GM19455 (cell line): ENCODE results near the gene PRKAR1A.
"Not testable (repeated sequence)": the region's sequence is repeated elsewhere in the genome, so short reads cannot be mapped to it uniquely, and the experiment has no call there.

Source experiments
- ATAC-seq: cut with Tn5 transposase; IDR thresholded peaks from one replicate; pipeline ENCODE4 v1.9.1; 2021; ENCODE audit not compliant: unreplicated experiment

PRKAR1A gene

GRCh38 chr17:68511254-68511670 lies 968 bp upstream of the PRKAR1A start:
- ATAC-seq = no peak

DNA sequence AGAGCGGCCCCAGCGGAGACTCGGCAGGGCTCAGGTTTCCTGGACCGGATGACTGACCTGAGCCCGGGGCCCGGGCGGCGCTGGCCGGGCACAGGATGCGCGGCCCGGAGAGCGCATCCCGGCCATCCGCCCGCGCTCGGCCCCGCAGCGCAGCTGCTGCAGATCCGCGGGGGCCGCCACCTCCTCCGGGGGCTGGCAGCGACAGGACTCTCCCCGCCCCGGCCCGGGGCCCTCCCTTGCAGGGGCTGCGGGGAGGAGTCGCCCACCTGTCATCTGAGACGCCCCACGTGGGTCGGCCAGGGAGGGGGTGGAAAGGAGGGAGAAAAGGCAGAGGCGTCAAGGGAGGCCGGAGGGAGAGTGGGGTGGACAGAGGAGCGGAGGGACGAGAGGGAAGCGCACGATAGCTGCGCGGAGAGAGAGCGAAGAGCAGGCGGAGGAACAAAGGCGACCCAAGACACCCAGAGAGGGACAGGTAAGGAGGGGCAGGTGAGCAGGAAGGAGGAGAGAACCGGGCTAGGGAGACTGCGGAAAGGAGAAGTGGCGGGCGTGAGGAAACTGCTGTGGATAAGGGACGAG lies 471 bp upstream of the PRKAR1A start:
- peak; percentile 42 for ATAC-seq

DNA sequence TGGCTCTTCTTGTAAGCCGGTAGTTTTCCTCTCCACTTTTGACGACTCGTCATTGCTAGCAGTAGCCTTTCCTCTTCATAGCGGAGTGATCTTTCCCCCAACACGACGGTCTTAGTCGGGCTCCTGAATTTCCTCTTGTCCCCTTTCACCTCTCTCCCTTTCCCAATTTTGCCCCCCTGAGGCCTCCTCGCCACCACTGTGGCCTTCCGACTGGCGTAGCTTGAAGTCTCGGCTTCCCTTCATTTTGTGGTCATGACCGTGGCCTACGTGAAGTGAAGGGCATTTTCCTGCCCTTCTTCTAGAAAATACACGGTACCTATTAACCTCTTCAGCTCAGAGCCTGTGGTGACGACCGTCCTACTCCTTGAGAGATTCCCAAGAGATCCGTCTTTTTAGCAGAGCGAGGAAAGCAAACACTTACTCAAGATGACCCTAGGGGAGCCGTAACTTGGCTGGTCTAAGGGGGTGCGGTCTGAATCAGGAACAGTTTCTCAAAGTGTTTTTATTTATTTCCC lies 787 bp downstream of the PRKAR1A start:
- no peak for ATAC-seq

GRCh38 chr17:68513932-68514331 lies 1.7 kb downstream of the PRKAR1A start:
- ATAC-seq = no peak

DNA sequence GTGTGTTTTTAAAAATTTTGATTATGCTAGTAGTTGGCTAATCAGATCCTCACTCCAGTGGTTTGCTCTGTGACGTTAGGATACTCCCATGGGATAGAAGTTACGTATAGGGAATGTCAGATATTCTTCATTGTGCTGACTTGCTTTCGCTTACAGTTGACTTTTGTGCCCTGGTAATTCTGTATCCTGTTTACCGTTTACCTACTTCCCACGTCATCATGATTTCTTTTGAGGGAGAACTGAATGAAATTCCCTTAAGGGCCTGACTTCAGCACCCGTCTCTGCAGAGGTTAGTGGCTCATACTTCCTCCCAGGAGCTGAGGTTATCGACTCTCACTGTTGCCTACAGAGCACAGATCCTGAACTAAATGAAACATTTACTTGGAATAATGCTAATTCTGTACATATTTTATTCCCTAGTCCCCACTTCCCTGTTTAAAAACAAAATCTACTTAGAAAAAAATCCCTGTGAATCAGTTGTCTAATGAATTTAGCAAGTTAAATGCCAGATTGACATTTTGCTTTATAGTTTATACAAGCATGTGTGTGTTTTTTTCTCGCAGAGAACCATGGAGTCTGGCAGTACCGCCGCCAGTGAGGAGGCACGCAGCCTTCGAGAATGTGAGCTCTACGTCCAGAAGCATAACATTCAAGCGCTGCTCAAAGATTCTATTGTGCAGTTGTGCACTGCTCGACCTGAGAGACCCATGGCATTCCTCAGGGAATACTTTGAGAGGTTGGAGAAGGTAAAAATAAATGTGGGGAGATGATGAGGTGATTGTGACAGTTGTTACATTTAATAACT lies 2.8 kb downstream of the PRKAR1A start:
- no peak for ATAC-seq

DNA sequence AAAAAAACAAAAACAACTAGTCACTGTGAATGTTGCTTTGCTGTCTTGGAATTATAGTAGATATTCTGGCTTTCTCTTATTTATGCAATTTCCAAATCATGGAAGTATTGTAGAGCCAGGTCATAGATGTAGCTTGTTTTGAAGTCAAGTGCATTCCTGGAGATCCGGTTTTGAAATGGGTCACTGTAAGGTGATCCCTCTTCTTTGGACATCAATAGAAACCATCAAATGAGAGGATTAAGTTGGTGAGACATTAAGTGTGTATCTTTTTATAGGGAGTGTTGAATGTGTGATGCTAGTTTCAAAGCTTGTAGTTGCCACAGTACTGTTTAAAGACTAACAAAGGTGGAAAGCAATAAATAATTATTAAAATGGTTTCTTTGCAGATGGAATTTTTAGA lies 4.5 kb downstream of the PRKAR1A start:
- ATAC-seq = no peak

DNA sequence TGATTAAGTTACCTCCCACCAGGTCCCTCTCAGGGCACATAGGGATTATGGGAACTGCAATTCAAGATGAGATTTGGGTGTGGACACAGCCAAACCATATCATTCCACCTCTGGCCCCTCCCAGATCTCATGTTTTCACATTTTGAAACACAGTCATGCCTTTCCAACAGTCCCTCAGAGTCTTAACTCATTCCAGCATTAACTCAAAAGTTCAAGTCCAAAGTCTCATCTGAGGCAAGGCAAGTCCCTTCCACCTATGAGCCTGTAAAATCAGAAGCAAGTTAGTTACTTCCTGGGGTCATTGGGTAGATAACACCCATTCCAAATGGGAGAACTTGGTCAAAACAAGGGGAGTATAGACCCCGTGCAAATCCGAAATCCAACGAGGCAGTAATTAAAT lies 5.4 kb downstream of the PRKAR1A start:
- ATAC-seq = not testable (repeated sequence)

GRCh38 chr17:68518063-68518815 lies 6.0 kb downstream of the PRKAR1A start:
- no peak for ATAC-seq

GRCh38 chr17:68519051-68519450 lies 6.8 kb downstream of the PRKAR1A start:
- ATAC-seq = not testable (repeated sequence)

GRCh38 chr17:68519911-68520310 lies 7.7 kb downstream of the PRKAR1A start:
- ATAC-seq = no peak

DNA sequence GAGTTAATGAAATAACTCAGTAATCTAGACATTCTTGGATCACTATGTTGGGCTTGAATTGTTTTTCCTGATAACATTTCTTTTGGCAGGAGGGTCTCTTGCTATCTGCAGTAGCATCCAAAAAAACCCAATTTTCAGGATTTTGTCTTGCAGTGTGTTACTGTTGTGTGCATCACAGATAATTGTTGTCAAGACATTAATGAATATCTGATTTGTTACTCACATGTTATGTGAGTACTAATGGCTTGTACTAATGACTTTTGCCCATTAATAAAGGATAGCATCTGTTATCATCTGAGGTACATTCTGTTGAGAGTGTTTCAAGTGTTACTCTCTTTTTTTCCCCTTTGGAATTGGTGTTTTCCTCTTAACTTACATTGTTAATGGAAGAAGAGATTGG lies 10.0 kb downstream of the PRKAR1A start:
- no peak for ATAC-seq

GRCh38 chr17:68526548-68526947 lies 14.3 kb downstream of the PRKAR1A start:
- no peak for ATAC-seq

- ATAC-seq = no peak
Measured at GRCh38 chr17:68527314-68527713, 15.1 kb downstream of the PRKAR1A start.

GRCh38 chr17:68531252-68531651 lies 19.0 kb downstream of the PRKAR1A start:
- no peak for ATAC-seq

- no peak for ATAC-seq
Measured at GRCh38 chr17:68532826-68533225, 20.6 kb downstream of the PRKAR1A start.

GRCh38 chr17:68533887-68534694 lies 21.9 kb downstream of the PRKAR1A start:
- no peak for ATAC-seq

DNA sequence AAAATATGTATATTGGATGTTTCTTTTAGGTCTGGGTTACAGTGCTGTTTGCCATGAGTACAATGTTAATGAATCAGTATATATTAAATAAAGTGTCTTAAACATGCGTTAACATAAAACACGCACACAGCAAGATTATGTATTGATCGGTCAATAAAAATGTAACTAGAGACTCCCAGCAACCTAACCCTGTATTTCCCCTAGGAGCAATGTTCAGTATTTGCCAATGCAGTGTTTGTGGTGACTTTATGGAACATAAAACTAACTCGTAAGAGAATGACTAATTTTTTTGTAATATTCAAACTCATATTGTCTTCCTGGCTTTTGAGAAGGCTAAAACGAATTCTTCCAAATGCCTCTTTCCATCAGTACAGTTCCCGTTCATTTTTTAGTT lies 22.5 kb downstream of the PRKAR1A start:
- ATAC-seq = no peak

- ATAC-seq = no peak
Measured at GRCh38 chr17:68535922-68536321, 23.7 kb downstream of the PRKAR1A start.

DNA sequence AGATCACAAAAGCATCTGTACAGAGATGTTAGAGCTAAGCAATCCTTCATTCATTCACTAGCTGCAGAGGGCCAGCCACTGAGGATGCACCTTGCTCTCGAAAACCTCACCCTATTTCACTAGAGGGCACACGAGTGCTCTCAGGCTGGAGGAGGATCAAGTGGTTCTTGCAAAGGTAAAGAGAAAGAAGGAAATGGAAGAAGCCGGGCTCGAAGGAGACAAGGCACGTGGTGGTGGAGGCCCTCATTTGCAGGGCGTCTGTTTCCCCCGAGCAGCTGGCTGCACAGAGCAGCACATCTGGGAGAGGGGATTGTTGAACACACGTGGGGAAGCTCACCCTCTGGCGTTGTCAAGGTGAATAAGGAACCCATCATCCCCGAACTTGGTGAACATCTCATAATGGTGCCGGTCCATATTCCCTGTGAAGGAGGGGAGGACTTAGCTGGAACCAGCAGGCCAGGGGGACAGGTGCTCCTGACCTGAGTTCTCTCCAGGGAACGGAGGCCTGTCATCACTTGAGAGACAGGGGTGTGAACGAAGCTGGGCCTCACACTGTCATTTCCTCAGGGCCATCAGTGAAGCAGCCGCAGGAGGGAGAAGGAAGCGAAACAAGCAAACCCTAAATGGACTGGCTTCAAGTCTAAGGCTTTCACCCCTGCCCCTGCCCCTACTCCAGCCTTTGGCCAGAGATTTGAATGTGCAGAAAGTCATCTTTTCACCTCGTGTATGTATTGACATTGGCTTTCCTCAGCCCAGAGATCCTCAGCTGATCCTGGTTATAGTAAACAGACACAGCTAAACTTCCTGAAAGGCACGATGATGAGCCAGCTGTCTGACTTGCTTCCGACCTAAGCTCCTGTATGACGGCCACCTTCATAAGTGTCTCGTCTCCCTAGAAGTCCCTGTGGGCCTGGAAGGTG lies 27.6 kb downstream of the PRKAR1A start:
- no peak for ATAC-seq

- no peak for ATAC-seq
Measured at GRCh38 chr17:68540981-68541380, 28.8 kb downstream of the PRKAR1A start.
